Colonic mucosa (tissue), 4 donors: ENCODE results near the gene LRFN2. TPM values are rescaled to one million over a fixed set of nuclear protein-coding genes. Genes with fewer than 3 reads are reported as not detected.

Experiments
- DNase-seq: peaks from one replicate; pipeline ENCODE4 v3.0.0-alpha.2; 2020
- H3K27ac ChIP-seq: fragments of 200-600 bp; one replicate; pipeline ENCODE4 v1.8.0; 2021
- H3K27me3 ChIP-seq: fragments of 200-600 bp; one replicate; pipeline ENCODE4 v1.8.0; 2021
- H3K36me3 ChIP-seq: fragments of 200-600 bp; one replicate; pipeline ENCODE4 v1.8.0; 2021
- H3K4me1 ChIP-seq: fragments of 200-600 bp; one replicate; pipeline ENCODE4 v1.8.0; 2021; ENCODE audit warnings: mild to moderate bottlenecking
- H3K4me3 ChIP-seq: fragments of 200-600 bp; one replicate; pipeline ENCODE4 v1.8.0; 2021
- H3K9ac ChIP-seq, 2 donors: one replicate each; pipeline ENCODE4 v1.7.0; 2013; ENCODE audit warnings: control low read depth in 2 of 2, low read depth in 2 of 2, low read length in 2 of 2
- H3K9me3 ChIP-seq: fragments of 200-600 bp; one replicate; pipeline ENCODE4 v1.8.0; 2021
- intact Hi-C: fragments of 100-400 bp; cut with DNase I; formaldehyde crosslinking; loops from one replicate; pipeline ENCODE4 v1.14.1; 2022
- total RNA-seq, 2 donors: library from RNA; stranded (reverse); fragmentation: NEBNext Ultra II Directional in 1 of 2; extraction: Animal tissue kit (Norgen Biotek cat#: 25700) in 1 of 2; gene quantifications; one replicate each; pipeline ENCODE4 v1.2.1, GENCODE V29; 2021
- TF ChIP-seq, protein P1 (sequence below): fragments of 200-600 bp; IDR thresholded peaks from one replicate; pipeline ENCODE4 v1.8.0; 2022; ENCODE audit warnings: antibody characterized with exemption, mild to moderate bottlenecking
- donor health status: healthy.
- donor health status: DM: no; HTN: no; CAD: no.
- donor health status: DM: no; HTN: no; CAD: no.

Gene LRFN2
- total RNA-seq, 2 donors from 2014 or later, result 0.21 to 0.22 TPM

DNA sequence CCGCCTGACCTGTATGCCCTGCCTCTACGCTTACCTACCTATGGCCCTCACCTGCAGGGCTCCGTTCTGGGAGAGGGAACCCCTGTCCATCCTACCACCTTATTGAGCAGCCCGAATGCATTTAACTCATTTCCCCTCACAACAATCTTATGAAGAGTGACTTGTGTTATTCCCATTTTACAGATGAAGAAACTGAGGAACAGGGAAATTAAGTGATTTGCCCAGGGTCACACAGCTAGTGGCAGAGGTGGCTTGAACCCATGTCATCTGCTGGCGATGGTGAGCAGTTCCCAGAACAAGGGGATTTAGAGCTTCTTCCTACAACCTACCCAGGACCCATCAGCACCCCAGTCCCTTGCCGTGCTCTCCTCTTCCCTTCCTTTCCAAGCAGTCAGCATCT lies 42.3 kb upstream of the LRFN2 start:
- Histone ChIP-seq H3K36me3 (no peaks in the 10 kb centered on the region), H3K9me3 (no peaks in the 10 kb centered on the region), H3K4me3 (no peak overlapping the region), H3K4me1 (no peaks in the 10 kb centered on the region), H3K9ac (no peak overlapping the region), H3K27me3 (no peaks in the 10 kb centered on the region), H3K27ac (no peak overlapping the region)
- DNase-seq, result no peak
- TF ChIP-seq, protein P1, sequence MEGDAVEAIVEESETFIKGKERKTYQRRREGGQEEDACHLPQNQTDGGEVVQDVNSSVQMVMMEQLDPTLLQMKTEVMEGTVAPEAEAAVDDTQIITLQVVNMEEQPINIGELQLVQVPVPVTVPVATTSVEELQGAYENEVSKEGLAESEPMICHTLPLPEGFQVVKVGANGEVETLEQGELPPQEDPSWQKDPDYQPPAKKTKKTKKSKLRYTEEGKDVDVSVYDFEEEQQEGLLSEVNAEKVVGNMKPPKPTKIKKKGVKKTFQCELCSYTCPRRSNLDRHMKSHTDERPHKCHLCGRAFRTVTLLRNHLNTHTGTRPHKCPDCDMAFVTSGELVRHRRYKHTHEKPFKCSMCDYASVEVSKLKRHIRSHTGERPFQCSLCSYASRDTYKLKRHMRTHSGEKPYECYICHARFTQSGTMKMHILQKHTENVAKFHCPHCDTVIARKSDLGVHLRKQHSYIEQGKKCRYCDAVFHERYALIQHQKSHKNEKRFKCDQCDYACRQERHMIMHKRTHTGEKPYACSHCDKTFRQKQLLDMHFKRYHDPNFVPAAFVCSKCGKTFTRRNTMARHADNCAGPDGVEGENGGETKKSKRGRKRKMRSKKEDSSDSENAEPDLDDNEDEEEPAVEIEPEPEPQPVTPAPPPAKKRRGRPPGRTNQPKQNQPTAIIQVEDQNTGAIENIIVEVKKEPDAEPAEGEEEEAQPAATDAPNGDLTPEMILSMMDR, result no peak
- intact Hi-C loops, result no loop called here

GRCh38 chr6:40627316-40627715 lies 40.2 kb upstream of the LRFN2 start:
- Histone ChIP-seq H3K4me1 (no peaks in the 10 kb centered on the region), H3K27ac (no peak overlapping the region), H3K9ac (no peak overlapping the region), H3K36me3 (no peaks in the 10 kb centered on the region), H3K27me3 (no peaks in the 10 kb centered on the region), H3K4me3 (no peak overlapping the region), H3K9me3 (no peaks in the 10 kb centered on the region)
- TF ChIP-seq, protein P1, result no peak
- intact Hi-C loops, result no loop called here
- no peak for DNase-seq

DNA sequence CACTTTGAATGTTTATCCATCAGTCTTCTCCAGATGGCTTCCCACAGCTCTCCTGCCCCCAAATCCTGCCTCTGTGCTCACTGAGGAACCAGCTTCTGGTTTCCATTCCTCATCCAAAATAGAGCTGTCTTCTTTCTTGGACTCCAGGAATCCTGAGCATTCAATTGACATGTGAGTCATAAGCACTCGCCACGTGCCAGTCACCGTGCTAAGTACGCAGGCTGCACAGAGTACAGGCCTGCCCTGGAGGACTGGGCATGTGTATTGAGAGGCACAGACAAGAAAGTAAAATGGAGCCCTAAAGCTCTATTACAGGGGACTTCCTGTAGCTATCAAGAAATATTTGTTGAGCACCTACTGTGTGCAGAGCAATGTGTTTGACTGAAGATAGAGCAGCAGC lies 39.7 kb upstream of the LRFN2 start:
- no peak for DNase-seq
- Histone ChIP-seq H3K27me3 (no peaks in the 10 kb centered on the region), H3K36me3 (no peaks in the 10 kb centered on the region), H3K4me1 (no peaks in the 10 kb centered on the region), H3K27ac (no peak overlapping the region), H3K9me3 (no peaks in the 10 kb centered on the region), H3K9ac (no peak overlapping the region), H3K4me3 (no peak overlapping the region)
- TF ChIP-seq, protein P1, result no peak
- intact Hi-C loops, result no loop called here

GRCh38 chr6:40623932-40624331 lies 36.8 kb upstream of the LRFN2 start:
- H3K9me3 ChIP-seq, result no peaks in the 10 kb centered on the region
- no peak overlapping the region for H3K4me3 ChIP-seq
- H3K27ac ChIP-seq, result no peak overlapping the region
- H3K9ac ChIP-seq, result no peak overlapping the region
- intact Hi-C loops, result no loop called here
- no peak for DNase-seq
- H3K27me3 ChIP-seq, result no peaks in the 10 kb centered on the region
- no peaks in the 10 kb centered on the region for H3K4me1 ChIP-seq
- no peaks in the 10 kb centered on the region for H3K36me3 ChIP-seq
- TF ChIP-seq, protein P1, result no peak

- Histone ChIP-seq H3K27ac (no peak overlapping the region), H3K4me3 (no peak overlapping the region), H3K9me3 (no peaks in the 10 kb centered on the region), H3K9ac (no peak overlapping the region), H3K36me3 (no peaks in the 10 kb centered on the region), H3K27me3 (no peaks in the 10 kb centered on the region), H3K4me1 (no peaks in the 10 kb centered on the region)
- TF ChIP-seq, protein P1, result no peak
- intact Hi-C loops, result no loop called here
- no peak for DNase-seq
Observed at GRCh38 chr6:40623178-40623577, 36.0 kb upstream of the LRFN2 start.
